Natural killer cell (primary cell): ENCODE measurements around the gene SP2. TPM values are rescaled to one million over a fixed set of nuclear protein-coding genes. Genes with fewer than 3 reads are reported as not detected.

Experiments used
- ATAC-seq, 3 donors: fragments of 150-1000 bp in 2 of 3; fragments of 200-7000 bp in 1 of 3; cut with Tn5 transposase; 1 replicate in 1 of 3; 2 replicates in 2 of 3; pipeline ENCODE4 v1.10.0; 2021; ENCODE audit warnings: mild to moderate bottlenecking in 2 of 3, moderate library complexity in 2 of 3
- DNase-seq, 2 donors: peaks; one replicate each; pipeline versions ENCODE4 v3.0.0 to v3.0.0-alpha.2; 2013 to 2021; ENCODE audit warnings: mixed read lengths in 1 of 2
- H3K27ac ChIP-seq: one replicate; pipeline ENCODE4 v1.5.1; 2013; ENCODE audit warnings: mild to moderate bottlenecking, low read length
- H3K27me3 ChIP-seq: one replicate; pipeline ENCODE4 v1.6.1; 2013; ENCODE audit warnings: low read length; ENCODE audit not compliant: control insufficient read depth, insufficient read depth
- H3K36me3 ChIP-seq: one replicate; pipeline ENCODE4 v1.6.1; 2013; ENCODE audit warnings: low read length; ENCODE audit not compliant: control insufficient read depth, insufficient read depth
- H3K4me1 ChIP-seq: one replicate; pipeline ENCODE4 v1.6.1; 2013; ENCODE audit warnings: low read length; ENCODE audit not compliant: control insufficient read depth, insufficient read depth
- H3K4me3 ChIP-seq: one replicate; pipeline ENCODE4 v1.5.1; 2013; ENCODE audit warnings: low read length
- H3K9me3 ChIP-seq: one replicate; pipeline ENCODE4 v1.6.1; 2013; ENCODE audit warnings: low read length; ENCODE audit not compliant: control insufficient read depth, insufficient read depth
- H3K27ac Mint-ChIP-seq, 2 donors: one replicate each; pipeline ENCODE4 v1.8.0; 2022; ENCODE audit warnings: mild to moderate bottlenecking in 2 of 2, mixed read lengths in 2 of 2, moderate library complexity in 1 of 2
- H3K27me3 Mint-ChIP-seq, 2 donors: one replicate each; pipeline ENCODE4 v1.8.0; 2022; ENCODE audit warnings: low read depth in 2 of 2, mixed read lengths in 2 of 2
- H3K36me3 Mint-ChIP-seq: one replicate; pipeline ENCODE4 v1.8.0; 2022; ENCODE audit warnings: mixed read lengths
- H3K4me1 Mint-ChIP-seq, 2 donors: one replicate each; pipeline ENCODE4 v1.8.0; 2022; ENCODE audit warnings: mixed read lengths in 2 of 2
- H3K4me3 Mint-ChIP-seq: one replicate; pipeline ENCODE4 v1.8.0; 2022; ENCODE audit warnings: mild to moderate bottlenecking, moderate library complexity, mixed read lengths
- H3K9me3 Mint-ChIP-seq, 2 donors: one replicate each; pipeline ENCODE4 v1.8.0; 2022; ENCODE audit warnings: mixed read lengths in 2 of 2
- CTCF ChIP-seq: fragments of 200-600 bp; IDR thresholded peaks from one replicate; pipeline ENCODE4 v1.8.0; 2022; ENCODE audit warnings: antibody characterized with exemption
- WGBS: methylation state at CpG from one replicate; pipeline ENCODE4 v1.1.7; 2013; ENCODE audit warnings: missing lambda C conversion rate; ENCODE audit not compliant: insufficient coverage; 5-methylcytosine and 5-hydroxymethylcytosine counted together
- intact Hi-C: fragments of 100-400 bp; cut with micrococcal nuclease; formaldehyde crosslinking; loops from one replicate; pipeline ENCODE4 v1.14.2; 2022
- total RNA-seq, 4 donors: library from RNA; stranded (reverse); fragments of 120-200 nt in 1 of 4; gene quantifications; one replicate each; pipeline versions ENCODE4 v1.2.3 to v1.2.4, GENCODE V29; 2013 to 2022

Gene SP2
- total RNA-seq, 3 donors from 2014 or later (not counting 1 experiment from before 2014, with no cell fraction given), result 29.4 to 44.1 (median 33.1) TPM

DNA sequence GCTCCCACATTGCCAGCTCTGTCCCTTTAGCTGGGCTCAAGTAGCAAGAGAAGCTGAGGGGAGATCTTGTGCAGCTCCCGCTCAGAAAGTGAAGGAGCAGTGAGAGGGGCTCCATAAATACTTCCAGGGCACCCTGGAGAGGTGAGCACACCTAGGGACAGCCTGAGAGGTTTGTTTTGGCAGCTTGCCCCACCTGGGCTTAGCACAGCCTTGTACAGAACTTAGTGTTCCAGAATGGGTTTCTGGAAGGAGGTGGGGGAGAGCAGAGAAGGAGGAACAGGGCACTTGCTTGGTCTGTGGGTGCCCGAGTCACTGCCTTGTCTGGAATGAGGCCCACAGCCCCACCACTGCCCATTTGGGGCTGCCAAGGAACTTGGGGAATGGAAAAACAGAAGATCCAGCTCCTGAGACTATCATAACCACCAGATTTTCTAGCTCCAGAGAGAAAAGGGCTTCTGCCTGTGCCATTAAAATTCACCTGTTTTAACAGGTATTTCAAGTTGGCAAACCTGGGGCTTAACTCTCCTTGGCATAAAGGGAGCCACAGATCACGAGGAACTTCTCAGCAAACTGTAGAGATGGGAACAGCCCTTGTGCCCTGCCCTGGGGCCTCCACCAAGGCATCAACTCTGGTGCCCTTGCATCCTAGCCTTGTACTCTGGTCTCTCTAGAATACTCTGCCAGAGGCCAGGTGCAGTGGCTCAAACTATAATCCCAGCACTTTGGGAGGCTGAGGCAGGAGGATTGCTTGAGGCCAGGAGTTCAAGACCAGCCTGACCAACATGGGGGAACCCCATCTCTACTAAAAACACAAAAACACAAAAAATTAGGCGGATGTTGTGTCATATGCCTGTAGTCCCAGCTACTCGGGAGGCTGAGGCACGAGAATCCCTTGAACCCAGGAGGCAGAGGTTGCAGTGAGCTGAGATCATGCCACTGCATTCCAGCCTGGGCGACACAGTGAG is 59.7 kb downstream of the SP2 start:
- Mint-ChIP-seq H3K4me3 (no peak overlapping the region), H3K36me3 (no peaks in the 10 kb centered on the region), H3K4me1 (no peaks in the 10 kb centered on the region), H3K27ac (no peak overlapping the region), H3K9me3 (no peaks in the 10 kb centered on the region), H3K27me3 (no peaks in the 10 kb centered on the region)
- no peak for TF ChIP-seq CTCF
- ATAC-seq, result no peak
- WGBS, result 90% methylated on average over 7 of the region's 7 CpGs
- H3K27me3 ChIP-seq, result no peaks in the 10 kb centered on the region
- intact Hi-C loops, result no loop called here
- peaks cover 3% of the 10 kb centered on the region for H3K4me1 ChIP-seq
- H3K36me3 ChIP-seq, result no peaks in the 10 kb centered on the region
- DNase-seq, result no peak
- no peak overlapping the region for H3K4me3 ChIP-seq
- no peak overlapping the region for H3K27ac ChIP-seq
- H3K9me3 ChIP-seq, result no peaks in the 10 kb centered on the region

GRCh38 chr17:47956791-47957590 is 61.0 kb downstream of the SP2 start:
- H3K4me1 Mint-ChIP-seq, result no peaks in the 10 kb centered on the region
- no peak for ATAC-seq
- H3K4me1 ChIP-seq, result peaks cover 3% of the 10 kb centered on the region
- no peak overlapping the region for H3K4me3 Mint-ChIP-seq
- DNase-seq, result no peak
- no peak overlapping the region for H3K27ac ChIP-seq
- intact Hi-C loops, result no loop called here
- no peaks in the 10 kb centered on the region for H3K9me3 ChIP-seq
- H3K4me3 ChIP-seq, result no peak overlapping the region
- H3K36me3 ChIP-seq, result no peaks in the 10 kb centered on the region
- no peak overlapping the region for H3K27ac Mint-ChIP-seq
- H3K9me3 Mint-ChIP-seq, result no peaks in the 10 kb centered on the region
- H3K27me3 ChIP-seq, result no peaks in the 10 kb centered on the region
- no peaks in the 10 kb centered on the region for H3K27me3 Mint-ChIP-seq
- 78% methylated on average over 4 of the region's 4 CpGs for WGBS
- H3K36me3 Mint-ChIP-seq, result no peaks in the 10 kb centered on the region
- TF ChIP-seq CTCF, result no peak

DNA sequence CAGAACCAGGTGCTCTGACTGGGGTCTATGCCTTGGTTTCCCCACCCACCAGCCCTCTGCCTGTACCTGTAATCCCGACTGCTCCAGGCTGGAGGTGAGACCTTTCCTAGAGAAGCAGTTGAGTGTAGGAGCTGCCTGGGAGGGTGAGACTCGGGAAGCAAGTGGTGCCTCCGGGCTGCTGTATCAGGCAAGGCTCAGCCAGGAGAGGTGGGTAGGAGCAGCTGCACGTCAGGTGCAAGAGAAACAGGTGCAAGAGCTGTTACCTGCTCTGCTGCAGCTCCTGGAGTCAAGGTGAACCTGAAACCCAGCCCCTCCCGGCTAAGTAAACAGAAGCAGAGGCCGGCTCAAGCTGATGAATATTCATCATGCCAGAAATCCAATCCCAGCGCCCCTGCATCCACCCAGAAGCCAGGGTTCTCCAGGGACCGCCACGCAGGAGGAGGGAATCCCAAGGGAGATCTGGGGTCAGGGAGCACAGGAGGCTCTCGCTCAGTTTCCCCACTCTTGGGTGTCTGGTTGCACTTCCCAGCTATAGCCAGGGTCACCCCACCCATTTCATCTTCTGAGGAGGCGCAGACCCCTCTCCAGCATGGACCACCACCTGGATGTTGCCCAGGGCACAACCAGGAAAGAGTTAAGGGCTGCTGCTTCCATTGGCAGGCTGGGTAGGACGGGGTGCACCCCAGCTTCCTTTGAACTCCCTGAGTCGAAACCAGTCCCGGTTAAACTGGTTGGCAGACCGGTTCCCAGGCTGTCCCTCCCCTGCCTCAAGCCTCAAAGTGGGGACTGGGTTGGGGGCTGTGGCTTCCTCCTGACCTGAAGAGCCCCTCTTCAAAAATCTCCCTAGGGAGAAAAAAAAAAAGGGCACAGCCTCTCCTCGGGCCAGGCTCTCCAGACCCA is 61.8 kb downstream of the SP2 start, which contains the start of gene PRR15L:
Gene PRR15L (minus strand): TSS at position 293 of the 900 bp plus-strand sequence. CDS start 4,649 bp downstream, outside the sequence.
- Histone ChIP-seq H3K36me3 (no peaks in the 10 kb centered on the region), H3K4me3 (no peak within 1 kb of the TSS), H3K27me3 (no peaks in the 10 kb centered on the region), H3K27ac (no peak within 1 kb of the TSS), H3K9me3 (no peaks in the 10 kb centered on the region), H3K4me1 (peaks cover under 1% of the 10 kb centered on the region)
- Mint-ChIP-seq H3K27me3 (no peaks in the 10 kb centered on the region), H3K36me3 (no peaks in the 10 kb centered on the region), H3K4me3 (no peak within 1 kb of the TSS), H3K9me3 (no peaks in the 10 kb centered on the region), H3K4me1 (no peaks in the 10 kb centered on the region), H3K27ac (no peak within 1 kb of the TSS)
- intact Hi-C loops, result no loop called here
- WGBS, result 83% methylated on average over 16 of the region's 16 CpGs
- TF ChIP-seq CTCF, result no peak
- ATAC-seq, result no peak
- DNase-seq, result no peak
